Measurements from ENCODE around the gene CYBRD1.

- TF ChIP-seq POLR2A (IDR thresholded peaks at IDR 0.05): no peak
- TF ChIP-seq, protein P1, sequence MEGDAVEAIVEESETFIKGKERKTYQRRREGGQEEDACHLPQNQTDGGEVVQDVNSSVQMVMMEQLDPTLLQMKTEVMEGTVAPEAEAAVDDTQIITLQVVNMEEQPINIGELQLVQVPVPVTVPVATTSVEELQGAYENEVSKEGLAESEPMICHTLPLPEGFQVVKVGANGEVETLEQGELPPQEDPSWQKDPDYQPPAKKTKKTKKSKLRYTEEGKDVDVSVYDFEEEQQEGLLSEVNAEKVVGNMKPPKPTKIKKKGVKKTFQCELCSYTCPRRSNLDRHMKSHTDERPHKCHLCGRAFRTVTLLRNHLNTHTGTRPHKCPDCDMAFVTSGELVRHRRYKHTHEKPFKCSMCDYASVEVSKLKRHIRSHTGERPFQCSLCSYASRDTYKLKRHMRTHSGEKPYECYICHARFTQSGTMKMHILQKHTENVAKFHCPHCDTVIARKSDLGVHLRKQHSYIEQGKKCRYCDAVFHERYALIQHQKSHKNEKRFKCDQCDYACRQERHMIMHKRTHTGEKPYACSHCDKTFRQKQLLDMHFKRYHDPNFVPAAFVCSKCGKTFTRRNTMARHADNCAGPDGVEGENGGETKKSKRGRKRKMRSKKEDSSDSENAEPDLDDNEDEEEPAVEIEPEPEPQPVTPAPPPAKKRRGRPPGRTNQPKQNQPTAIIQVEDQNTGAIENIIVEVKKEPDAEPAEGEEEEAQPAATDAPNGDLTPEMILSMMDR (IDR thresholded peaks at IDR 0.05): no peak
Measured at GRCh38 chr2:171583566-171583965, 61.3 kb downstream of the CYBRD1 start.
